Peyer's patch (tissue), 4 donors: ENCODE data around the gene PRRC2B.

ENCODE experiments used
- CTCF ChIP-seq, 6 experiments: fragments of 450-650 bp in 4 of 6; fragments of 200-600 bp in 2 of 6; sonication (generic) in 1 of 6; IDR thresholded peaks; one replicate each; pipeline ENCODE4 v1.5.1; 2017 to 2019; ENCODE audit warnings: antibody characterized with exemption in 6 of 6, mild to moderate bottlenecking in 3 of 6, moderate library complexity in 1 of 6
- POLR2A ChIP-seq, 2 donors: fragments of 450-650 bp; IDR thresholded peaks; one replicate each; pipeline ENCODE4 v1.5.1; 2017; ENCODE audit warnings: antibody characterized with exemption in 2 of 2, mild to moderate bottlenecking in 2 of 2, moderate library complexity in 2 of 2

GRCh38 chr9:131483319-131484050 is 89.6 kb downstream of the PRRC2B start:
- TF ChIP-seq CTCF (IDR thresholded peaks at IDR 0.05) = no peak
- TF ChIP-seq POLR2A (IDR thresholded peaks at IDR 0.05) = no peak
